HepG2 (cell line): ENCODE measurements around the gene RPLP1. TPM values are rescaled to one million over a fixed set of nuclear protein-coding genes. Genes with fewer than 3 reads are reported as not detected.
A peak's percentile ranks its signal among the peaks of the same experiment; 100 is the strongest.

Experiments
- CCDC6 ChIP-seq: sonication (generic); formaldehyde crosslinking; IDR thresholded peaks from 2 replicates; pipeline ENCODE4 v1.8.1; 2022; ENCODE audit warnings: mild to moderate bottlenecking, missing genetic modification reagents, moderate library complexity
- CENPBD1 ChIP-seq: sonication (generic); formaldehyde crosslinking; IDR thresholded peaks from 2 replicates; pipeline ENCODE4 v1.8.0; 2022; ENCODE audit warnings: missing genetic modification reagents, low read depth, mild to moderate bottlenecking, borderline replicate concordance
- ETV5 ChIP-seq: IDR thresholded peaks from 2 replicates; pipeline ENCODE4 v1.6.1; 2018; ENCODE audit warnings: missing biosample characterization, missing genetic modification reagents, inconsistent platforms, borderline replicate concordance
- GTF2F1 ChIP-seq: fragments of 150-350 bp; IDR thresholded peaks from 2 replicates; pipeline ENCODE4 v1.6.1; 2014; ENCODE audit warnings: low read length
- HCFC1 ChIP-seq: fragments of 150-350 bp; IDR thresholded peaks from 2 replicates; pipeline ENCODE4 v1.6.1; 2014; ENCODE audit warnings: low read depth, low read length
- HDAC1 ChIP-seq: sonication (generic); formaldehyde crosslinking; IDR thresholded peaks from 2 replicates; pipeline ENCODE4 v1.5.1; 2020; ENCODE audit warnings: mild to moderate bottlenecking, missing genetic modification reagents
- IRF1 ChIP-seq: sonication (generic); formaldehyde crosslinking; IDR thresholded peaks from 2 replicates; pipeline ENCODE4 v1.4.0; 2020; ENCODE audit warnings: low read depth, mild to moderate bottlenecking, missing genetic modification reagents
- KDM1A ChIP-seq: IDR thresholded peaks from 2 replicates; pipeline ENCODE4 v1.6.1; 2016; ENCODE audit warnings: missing compliant biosample characterization
- NCOR1 ChIP-seq: fragments of 200-600 bp; sonication (generic); IDR thresholded peaks from 2 replicates; pipeline ENCODE4 v1.7.0; 2017; ENCODE audit warnings: antibody characterized with exemption, low read length, borderline replicate concordance
- NFYB ChIP-seq: sonication (generic); formaldehyde crosslinking; IDR thresholded peaks from 2 replicates; pipeline ENCODE4 v1.4.0; 2020; ENCODE audit warnings: missing genetic modification reagents
- RAD51 ChIP-seq: fragments of 450-650 bp; IDR thresholded peaks from 2 replicates; pipeline ENCODE4 v1.6.1; 2016; ENCODE audit warnings: borderline replicate concordance
- SALL1 ChIP-seq: sonication (generic); formaldehyde crosslinking; IDR thresholded peaks from 2 replicates; pipeline ENCODE4 v1.8.0; 2022; ENCODE audit warnings: mild to moderate bottlenecking, missing genetic modification reagents
- SAP130 ChIP-seq: IDR thresholded peaks from 2 replicates; pipeline ENCODE4 v1.6.1; 2016; ENCODE audit warnings: low read depth
- SNAPC5 ChIP-seq: sonication (generic); formaldehyde crosslinking; IDR thresholded peaks from 2 replicates; pipeline ENCODE4 v1.8.1; 2023; ENCODE audit warnings: mild to moderate bottlenecking, missing genetic modification reagents, borderline replicate concordance
- SRF ChIP-seq: IDR thresholded peaks from 2 replicates; pipeline ENCODE4 v1.6.1; 2011; ENCODE audit warnings: mild to moderate bottlenecking, low read depth, low read length, moderate library complexity
- ZFP36 ChIP-seq: fragments of 150-350 bp; IDR thresholded peaks from 2 replicates; pipeline ENCODE4 v1.6.1; 2018; ENCODE audit warnings: borderline replicate concordance, low read length, low read depth; ENCODE audit not compliant: partially characterized antibody
- ZKSCAN1 ChIP-seq: fragments of 150-350 bp; IDR thresholded peaks from 2 replicates; pipeline ENCODE4 v1.6.1; 2014; ENCODE audit warnings: low read length
- ZMYM2 ChIP-seq: sonication (generic); formaldehyde crosslinking; IDR thresholded peaks from 2 replicates; pipeline ENCODE4 v1.8.0; 2022; ENCODE audit warnings: mild to moderate bottlenecking, missing genetic modification reagents
- ZNF460 ChIP-seq: sonication (generic); formaldehyde crosslinking; IDR thresholded peaks from 2 replicates; pipeline ENCODE4 v1.5.1; 2020; ENCODE audit warnings: missing genetic modification reagents, mild to moderate bottlenecking, borderline replicate concordance
- ZNF510 ChIP-seq: sonication (generic); formaldehyde crosslinking; IDR thresholded peaks from 2 replicates; pipeline ENCODE4 v1.4.0; 2020; ENCODE audit warnings: low read depth, mild to moderate bottlenecking, missing genetic modification reagents
- ZNF580 ChIP-seq: IDR thresholded peaks from 2 replicates; pipeline ENCODE4 v1.6.1; 2016; ENCODE audit warnings: low read depth, borderline replicate concordance
- ZNF605 ChIP-seq: sonication (generic); formaldehyde crosslinking; IDR thresholded peaks from 2 replicates; pipeline ENCODE4 v1.8.0; 2022; ENCODE audit warnings: mild to moderate bottlenecking, missing genetic modification reagents
- polyA plus RNA-seq, 8 experiments: library from polyadenylated mRNA; depleted of rRNA in 3 of 8; stranded (reverse) in 7 of 8; unstranded in 1 of 8; fragments of >200 nt; fragmentation: Illumina TruSeq in 4 of 8; extraction: Trizol in 4 of 8; gene quantifications; 2 replicates each; pipeline versions ENCODE4 v1.2.1 to v1.2.3, GENCODE V29; 2011 to 2016; ENCODE audit warnings: low read depth in 4 of 8, missing spikeins in 1 of 8, mixed read lengths in 1 of 8; ENCODE audit not compliant: insufficient read depth in 1 of 8
- total RNA-seq, 5 experiments: library from RNA; depleted of rRNA; stranded (reverse); fragments of >200 nt; fragmentation: Illumina TruSeq; extraction: Trizol; gene quantifications; 2 replicates each; pipeline ENCODE4 v1.2.3, GENCODE V29; 2016; ENCODE audit warnings: low read depth in 1 of 5
- TF ChIP-seq, protein P1 (sequence below): sonication (generic); formaldehyde crosslinking; IDR thresholded peaks from 2 replicates; pipeline ENCODE4 v1.8.0; 2022; ENCODE audit warnings: mild to moderate bottlenecking, missing genetic modification reagents, moderate library complexity
- TF ChIP-seq, protein P2 (sequence below): IDR thresholded peaks from 2 replicates; pipeline ENCODE4 v1.6.1; 2016; ENCODE audit warnings: low read depth, missing genetic modification reagents, missing compliant biosample characterization

The RPLP1 gene
- total and polyA plus RNA-seq, 2 of the 13 experiments (the other 11 are each of a cell fraction or from before 2014, with no cell fraction given) = 817 to 929 TPM

DNA sequence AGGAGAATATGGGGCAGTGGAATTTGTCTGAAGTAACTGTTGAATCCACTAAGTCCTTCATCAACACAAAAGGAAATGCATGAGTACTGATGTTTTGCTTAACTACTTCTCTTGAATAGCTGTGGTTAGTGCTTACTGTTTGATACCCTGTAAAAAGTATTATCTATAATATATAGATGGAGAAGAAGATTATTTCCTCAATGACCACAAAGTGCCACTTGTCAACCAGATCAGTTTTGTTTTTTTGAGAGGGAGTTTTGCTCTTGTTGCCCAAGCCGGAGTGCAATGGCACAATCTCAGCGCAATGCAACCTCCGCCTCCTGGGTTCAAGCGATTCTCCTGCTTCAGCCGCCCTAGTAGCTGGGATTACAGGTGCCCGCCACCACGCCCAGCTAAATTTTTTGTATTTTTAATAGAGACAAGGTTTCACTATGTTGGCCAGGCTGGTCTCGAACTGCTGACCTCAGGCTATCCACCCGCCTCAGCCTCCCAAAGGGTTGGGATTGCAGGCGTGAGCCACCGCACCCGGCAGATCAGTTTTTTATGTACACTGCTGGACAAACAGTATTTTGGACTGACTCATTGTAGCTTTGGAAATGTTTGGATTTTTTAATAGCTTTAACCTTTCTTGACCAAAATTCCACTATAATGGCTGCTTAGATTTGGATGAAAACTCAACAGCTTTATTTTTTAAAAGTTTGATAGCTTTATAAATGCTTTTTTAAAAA, 1.5 kb upstream of the RPLP1 start (continued):
- TF ChIP-seq SAP130 (CRISPR knock-in tag) (0 out of 2 replicates have a peak, but pooled peaks have one; percentile 11), ZNF460 (CRISPR knock-in tag) (peak; percentile 95), KDM1A (CRISPR knock-in tag) (peak; percentile 53; the same call in 1 of the 2 replicates), NCOR1 (peak; percentile 37; the same call in 1 of the 2 replicates), HCFC1 (no peak), ZNF580 (no peak), SRF (no peak), SNAPC5 (CRISPR knock-in tag) (no peak), IRF1 (CRISPR knock-in tag) (no peak), CENPBD1 (CRISPR knock-in tag) (no peak), ZMYM2 (CRISPR knock-in tag) (peak; percentile 88), HDAC1 (CRISPR knock-in tag) (0 out of 2 replicates have a peak, but pooled peaks have one; percentile 20), GTF2F1 (no peak), ZKSCAN1 (no peak), ZNF605 (CRISPR knock-in tag) (no peak), ETV5 (CRISPR knock-in tag) (no peak), RAD51 (no peak), SALL1 (CRISPR knock-in tag) (peak; percentile 28; the same call in 1 of the 2 replicates), NFYB (CRISPR knock-in tag) (no peak), CCDC6 (CRISPR knock-in tag) (no peak), ZNF510 (no peak), ZFP36 (no peak)
- TF ChIP-seq, protein P1, sequence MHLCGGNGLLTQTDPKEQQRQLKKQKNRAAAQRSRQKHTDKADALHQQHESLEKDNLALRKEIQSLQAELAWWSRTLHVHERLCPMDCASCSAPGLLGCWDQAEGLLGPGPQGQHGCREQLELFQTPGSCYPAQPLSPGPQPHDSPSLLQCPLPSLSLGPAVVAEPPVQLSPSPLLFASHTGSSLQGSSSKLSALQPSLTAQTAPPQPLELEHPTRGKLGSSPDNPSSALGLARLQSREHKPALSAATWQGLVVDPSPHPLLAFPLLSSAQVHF = no peak
- TF ChIP-seq, protein P2, sequence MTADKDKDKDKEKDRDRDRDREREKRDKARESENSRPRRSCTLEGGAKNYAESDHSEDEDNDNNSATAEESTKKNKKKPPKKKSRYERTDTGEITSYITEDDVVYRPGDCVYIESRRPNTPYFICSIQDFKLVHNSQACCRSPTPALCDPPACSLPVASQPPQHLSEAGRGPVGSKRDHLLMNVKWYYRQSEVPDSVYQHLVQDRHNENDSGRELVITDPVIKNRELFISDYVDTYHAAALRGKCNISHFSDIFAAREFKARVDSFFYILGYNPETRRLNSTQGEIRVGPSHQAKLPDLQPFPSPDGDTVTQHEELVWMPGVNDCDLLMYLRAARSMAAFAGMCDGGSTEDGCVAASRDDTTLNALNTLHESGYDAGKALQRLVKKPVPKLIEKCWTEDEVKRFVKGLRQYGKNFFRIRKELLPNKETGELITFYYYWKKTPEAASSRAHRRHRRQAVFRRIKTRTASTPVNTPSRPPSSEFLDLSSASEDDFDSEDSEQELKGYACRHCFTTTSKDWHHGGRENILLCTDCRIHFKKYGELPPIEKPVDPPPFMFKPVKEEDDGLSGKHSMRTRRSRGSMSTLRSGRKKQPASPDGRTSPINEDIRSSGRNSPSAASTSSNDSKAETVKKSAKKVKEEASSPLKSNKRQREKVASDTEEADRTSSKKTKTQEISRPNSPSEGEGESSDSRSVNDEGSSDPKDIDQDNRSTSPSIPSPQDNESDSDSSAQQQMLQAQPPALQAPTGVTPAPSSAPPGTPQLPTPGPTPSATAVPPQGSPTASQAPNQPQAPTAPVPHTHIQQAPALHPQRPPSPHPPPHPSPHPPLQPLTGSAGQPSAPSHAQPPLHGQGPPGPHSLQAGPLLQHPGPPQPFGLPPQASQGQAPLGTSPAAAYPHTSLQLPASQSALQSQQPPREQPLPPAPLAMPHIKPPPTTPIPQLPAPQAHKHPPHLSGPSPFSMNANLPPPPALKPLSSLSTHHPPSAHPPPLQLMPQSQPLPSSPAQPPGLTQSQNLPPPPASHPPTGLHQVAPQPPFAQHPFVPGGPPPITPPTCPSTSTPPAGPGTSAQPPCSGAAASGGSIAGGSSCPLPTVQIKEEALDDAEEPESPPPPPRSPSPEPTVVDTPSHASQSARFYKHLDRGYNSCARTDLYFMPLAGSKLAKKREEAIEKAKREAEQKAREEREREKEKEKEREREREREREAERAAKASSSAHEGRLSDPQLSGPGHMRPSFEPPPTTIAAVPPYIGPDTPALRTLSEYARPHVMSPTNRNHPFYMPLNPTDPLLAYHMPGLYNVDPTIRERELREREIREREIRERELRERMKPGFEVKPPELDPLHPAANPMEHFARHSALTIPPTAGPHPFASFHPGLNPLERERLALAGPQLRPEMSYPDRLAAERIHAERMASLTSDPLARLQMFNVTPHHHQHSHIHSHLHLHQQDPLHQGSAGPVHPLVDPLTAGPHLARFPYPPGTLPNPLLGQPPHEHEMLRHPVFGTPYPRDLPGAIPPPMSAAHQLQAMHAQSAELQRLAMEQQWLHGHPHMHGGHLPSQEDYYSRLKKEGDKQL = no peak
